Ammon's horn (tissue), 1 donor: ENCODE results near the gene CENPM.

Experiments used
- DNase-seq: peaks from one replicate; pipeline ENCODE4 v3.0.0-alpha.2; 2016; ENCODE audit warnings: low spot score

Gene CENPM

DNA sequence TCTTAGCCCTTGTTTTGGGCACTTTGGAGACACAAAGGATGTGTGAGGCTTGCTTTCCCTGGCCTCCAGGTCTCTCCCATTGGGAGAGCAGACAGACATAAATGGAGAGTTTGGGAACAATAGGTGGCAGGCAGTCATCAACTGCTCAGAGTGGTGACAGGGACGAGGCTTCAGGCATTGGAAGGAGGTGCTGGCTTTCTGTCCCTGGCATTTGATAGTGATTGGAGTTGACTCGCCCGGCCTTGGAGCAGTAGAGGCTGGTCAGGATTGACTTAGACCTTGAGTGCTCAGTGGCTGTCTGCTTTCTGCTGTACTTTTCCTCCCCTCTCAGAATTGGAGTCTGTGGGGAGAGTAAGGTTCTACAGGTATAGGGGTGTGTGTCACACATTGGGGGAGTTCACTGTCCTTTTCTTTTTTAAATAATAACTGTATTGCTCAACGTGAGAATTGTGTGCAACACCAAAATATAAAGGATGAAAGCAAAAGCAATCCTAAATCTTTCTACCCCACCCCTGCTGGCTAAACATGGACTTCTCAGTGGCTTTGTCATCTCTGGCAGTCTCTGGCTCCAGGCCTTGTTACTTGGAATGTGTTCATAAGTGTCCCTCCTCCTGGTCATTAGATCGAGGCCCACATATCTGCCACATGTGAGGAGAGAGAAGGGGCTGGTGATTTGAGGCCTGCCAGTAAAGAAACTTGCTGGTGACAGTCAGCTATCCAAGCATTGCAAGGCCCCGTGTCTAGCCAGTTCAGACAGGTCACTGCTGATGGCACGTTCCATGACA, 53.2 kb downstream of the CENPM start:
- no peak for DNase-seq

DNA sequence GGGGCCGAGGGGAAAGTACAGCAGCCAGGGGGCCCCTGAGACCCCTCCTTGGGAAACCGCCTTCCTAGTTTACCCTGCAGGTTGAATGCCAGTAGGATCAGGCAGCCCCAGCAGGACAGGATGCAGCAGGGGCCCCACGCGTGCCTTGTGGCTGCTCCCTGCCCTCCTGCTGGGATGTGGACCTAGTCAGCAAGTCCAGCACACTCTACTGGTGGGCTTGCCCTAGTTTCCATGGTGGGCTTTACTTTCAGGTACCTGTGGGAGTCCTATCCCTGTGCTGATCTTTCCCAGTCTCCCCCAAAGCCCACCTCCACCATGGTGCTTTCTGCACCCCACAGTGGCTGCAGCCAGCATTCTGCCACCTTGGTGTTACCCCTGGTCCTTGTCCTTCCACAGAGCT, 54.2 kb downstream of the CENPM start:
- DNase-seq, result no peak

DNA sequence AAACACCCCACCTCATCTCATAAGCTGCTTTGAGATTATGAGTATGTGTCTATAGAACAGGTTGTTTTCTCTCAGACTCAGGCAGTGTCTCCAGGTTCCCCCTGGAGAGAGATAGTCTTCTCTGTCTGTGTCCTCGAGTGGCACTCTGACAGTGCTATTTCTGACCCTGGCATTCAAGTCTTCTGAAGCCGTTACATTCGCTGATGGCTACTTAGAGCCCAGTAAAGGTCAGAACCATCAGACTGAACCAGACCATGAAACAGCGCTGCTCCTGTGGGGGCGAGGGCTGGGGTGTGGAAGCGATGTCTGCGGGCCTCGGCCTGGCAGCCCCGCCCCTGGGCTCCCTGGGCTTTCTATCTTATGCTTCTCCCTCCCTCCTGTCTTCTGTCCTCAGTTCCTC, 55.5 kb downstream of the CENPM start:
- no peak for DNase-seq
